Forelimb muscle (tissue), 1 donor: ENCODE data around the gene POLR2B. TPM values are rescaled to one million over a fixed set of nuclear protein-coding genes. Genes with fewer than 3 reads are reported as not detected.
"Not testable (repeated sequence)": the region's sequence is repeated elsewhere in the genome, so short reads cannot be mapped to it uniquely, and the experiment has no call there.

Experiments
- DNase-seq: peaks from one replicate; pipeline ENCODE4 v3.0.0-alpha.2; 2013; ENCODE audit warnings: low read depth
- polyA plus RNA-seq: library from polyadenylated mRNA; unstranded; fragments of 120-200 nt; gene quantifications from one replicate; pipeline ENCODE4 v1.2.1, GENCODE V29; 2013; ENCODE audit not compliant: insufficient read length

Gene POLR2B
- polyA plus RNA-seq, 1 donor = 74.0 TPM

DNA sequence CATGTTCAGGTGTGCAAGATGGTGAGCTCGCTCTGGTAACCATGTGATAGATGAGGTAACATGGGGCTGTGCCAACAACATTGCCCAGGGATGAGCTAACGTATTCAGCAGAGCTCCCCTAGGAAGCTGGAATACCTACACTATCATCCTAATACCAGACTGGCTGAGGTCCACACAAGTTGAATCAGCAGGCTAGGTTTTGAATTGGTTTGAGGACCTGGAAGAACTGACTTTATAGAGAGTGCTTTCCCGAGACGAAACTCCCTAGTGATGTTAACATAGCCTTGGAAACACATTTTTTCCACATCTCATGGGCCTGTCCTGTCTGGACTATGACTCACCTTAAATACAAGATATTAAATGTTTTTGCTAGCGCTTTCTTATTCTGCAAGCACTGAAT is 74.8 kb downstream of the POLR2B start:
- no peak for DNase-seq

DNA sequence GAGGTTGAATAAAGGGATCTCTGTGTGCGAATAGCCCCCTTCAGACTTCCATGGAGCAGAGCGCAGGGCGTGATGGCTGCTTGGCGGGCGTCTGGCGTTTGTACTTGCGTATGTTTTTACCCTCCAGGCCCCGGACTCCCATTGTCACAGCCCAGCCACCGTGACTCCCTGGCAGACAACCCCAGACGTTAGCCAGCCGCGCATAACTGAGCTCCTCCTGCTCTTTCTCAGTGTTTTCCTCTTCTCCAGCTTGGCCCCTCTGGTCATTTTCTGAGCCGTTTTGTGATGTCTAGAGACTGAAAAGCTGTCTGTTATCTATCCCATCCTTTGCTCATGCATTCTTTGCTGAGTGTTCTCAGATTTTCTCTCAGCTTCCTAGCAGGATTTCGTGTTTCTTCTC is 77.2 kb downstream of the POLR2B start:
- DNase-seq = no peak

GRCh38 chr4:57059890-57060716 is 81.4 kb downstream of the POLR2B start:
- no peak for DNase-seq

- DNase-seq = not testable (repeated sequence)
Measured at GRCh38 chr4:57060717-57061067, 82.0 kb downstream of the POLR2B start.

- no peak for DNase-seq
Measured at GRCh38 chr4:57061395-57061794, 82.7 kb downstream of the POLR2B start.

- no peak for DNase-seq
Measured at GRCh38 chr4:57063518-57063917, 84.8 kb downstream of the POLR2B start.

- no peak for DNase-seq
Measured at GRCh38 chr4:57064120-57064519, 85.4 kb downstream of the POLR2B start.

DNA sequence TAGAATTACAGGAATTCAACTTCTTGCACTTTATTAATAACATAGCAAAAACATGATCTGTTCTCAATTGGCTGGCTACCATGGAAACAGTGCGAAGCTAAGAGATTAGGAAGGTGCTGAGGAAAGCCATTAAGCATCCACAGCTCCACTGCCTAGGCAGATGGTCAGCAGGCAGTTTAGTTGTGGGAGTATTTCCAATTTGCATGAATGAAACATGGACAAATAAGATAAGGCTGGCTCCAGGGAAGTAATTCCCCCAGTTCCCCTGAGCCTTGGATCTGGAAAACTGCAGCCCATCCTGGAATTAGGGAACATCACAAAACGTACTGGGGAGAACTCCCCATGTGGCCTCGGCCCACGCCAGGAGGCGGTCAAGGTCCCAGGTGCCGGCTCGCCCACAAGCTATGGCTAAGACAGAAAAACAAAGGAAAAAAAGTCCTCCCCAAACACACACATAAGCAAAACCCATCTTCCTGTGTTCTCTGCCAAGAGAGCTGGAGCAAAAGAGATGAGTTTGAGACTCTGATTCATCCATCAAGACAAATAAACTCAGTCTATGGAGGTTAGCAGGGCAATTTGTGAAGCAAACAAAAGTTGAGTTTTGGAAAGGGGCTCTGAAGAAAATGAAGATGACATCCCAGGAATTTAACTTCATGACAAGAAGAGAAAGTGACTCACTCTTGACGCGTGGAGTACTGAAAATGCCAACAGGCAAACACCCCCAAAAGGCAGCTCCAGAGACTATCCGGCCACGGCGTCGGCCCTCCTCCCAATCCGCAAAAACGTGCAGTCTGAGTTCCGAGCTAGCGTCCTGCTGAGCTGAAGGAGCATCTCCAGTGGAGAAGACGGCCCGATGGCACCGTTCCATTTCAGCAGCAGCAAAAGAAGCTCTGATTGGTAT is 86.4 kb downstream of the POLR2B start:
- no peak for DNase-seq

GRCh38 chr4:57065730-57066482 is 87.2 kb downstream of the POLR2B start:
- no peak for DNase-seq

DNA sequence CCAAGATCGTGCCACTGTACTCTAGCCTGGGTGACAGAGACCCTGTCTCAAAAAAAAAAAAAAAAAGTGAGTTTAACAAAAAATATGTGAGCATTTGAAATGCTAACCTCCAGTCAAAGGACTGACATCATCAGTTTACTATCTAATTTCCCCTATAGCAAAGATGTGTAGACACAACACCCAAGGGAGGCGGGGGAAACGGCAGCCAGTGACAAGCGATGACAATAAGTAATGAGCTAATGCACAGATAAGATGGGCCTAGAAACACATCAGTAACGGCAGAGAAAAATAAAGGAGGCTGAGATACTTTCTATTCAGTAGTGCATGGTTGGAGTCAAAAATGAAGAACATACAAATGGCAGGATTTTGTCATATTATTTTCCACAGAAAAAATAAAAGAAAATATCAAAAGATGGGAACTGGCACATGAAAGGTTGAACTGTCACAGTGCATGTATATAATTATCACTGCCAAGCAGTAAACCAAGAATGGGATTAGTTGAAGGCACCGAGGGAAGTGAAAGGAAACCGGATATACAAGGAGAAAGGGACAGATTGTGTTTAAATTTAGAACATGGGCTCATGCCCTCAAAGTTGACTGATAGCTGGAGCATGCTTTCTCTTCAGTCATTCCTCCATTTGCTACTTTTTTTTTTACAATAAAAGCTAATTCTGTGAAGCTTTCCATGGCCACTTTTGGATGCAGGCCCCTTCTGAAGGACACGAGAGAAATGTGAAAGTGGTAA is 89.7 kb downstream of the POLR2B start:
- DNase-seq = no peak

DNA sequence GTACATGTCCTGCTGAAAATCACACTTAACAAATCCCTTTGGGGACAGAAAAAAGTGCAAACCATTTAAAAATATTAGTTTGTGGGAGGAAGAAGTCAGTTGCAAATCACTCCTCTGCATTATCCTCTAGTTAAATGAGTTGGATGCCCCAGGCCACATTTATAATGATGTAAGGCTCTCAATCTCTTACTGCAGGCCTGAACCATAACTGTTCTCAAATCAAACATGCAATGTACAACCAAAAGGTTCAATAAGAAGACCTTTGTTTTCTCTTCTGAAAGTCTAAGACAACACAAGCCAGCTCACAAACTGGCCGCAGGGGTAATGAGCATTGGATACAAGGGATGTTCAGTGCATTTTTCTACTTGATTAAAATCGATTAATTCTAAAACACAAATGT is 91.8 kb downstream of the POLR2B start:
- DNase-seq = no peak

GRCh38 chr4:57071326-57071725 is 92.6 kb downstream of the POLR2B start:
- no peak for DNase-seq

DNA sequence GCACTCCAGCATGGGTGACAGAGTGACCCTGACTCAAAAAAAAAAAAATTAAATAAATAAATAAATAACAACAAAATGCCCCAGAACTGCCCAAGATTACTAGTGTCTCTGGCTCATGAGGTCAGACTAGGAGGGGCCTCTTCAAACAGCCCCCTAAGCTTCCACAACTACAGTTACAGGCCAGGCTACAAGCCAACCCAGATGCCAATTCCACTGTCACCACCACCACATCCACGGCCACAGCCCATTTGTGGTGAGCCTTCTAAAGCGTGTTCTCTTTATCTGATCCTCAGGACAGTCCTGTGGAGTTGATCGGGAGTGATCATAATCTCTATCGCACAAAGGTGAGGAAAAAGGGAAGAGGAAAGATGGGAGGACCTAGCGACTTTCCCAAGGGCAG is 94.9 kb downstream of the POLR2B start:
- no peak for DNase-seq

DNA sequence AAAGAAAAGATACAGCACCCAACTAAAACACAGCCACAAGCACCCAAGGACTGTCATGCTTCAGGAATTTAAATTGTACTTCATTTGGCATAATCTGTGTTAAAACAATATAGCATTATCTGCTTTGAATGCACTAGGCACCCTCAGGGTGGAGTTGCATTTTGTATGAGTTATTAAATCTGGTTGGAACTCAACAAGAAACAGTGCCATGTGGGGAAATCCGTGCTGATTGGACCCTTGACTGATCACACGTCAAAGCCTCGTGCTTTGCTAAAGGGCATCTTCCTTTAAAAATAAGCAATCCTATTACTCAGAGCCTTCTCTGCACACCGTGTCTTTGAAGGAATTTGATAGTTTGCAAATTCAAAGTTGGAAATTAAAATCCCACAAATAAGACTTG is 96.0 kb downstream of the POLR2B start:
- DNase-seq = no peak

DNA sequence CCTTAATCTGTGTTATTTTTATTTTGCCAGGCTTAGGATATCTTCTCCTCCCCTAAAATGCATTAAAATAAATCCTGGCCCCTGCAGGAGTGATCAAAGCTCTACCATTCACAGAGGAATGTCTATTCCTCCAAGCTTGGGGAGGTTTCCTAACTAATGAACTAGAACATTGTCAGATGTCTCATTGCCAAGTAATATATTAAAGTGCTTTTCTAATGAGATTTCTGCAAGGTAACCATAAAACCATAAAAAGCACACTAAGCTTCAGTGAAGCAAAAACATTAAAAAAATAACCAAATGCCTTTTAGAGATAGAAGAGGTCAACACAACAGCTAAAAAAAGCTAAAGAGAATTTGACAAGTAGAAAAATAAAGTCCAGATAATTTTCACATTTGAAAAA is 96.7 kb downstream of the POLR2B start:
- DNase-seq = no peak

DNA sequence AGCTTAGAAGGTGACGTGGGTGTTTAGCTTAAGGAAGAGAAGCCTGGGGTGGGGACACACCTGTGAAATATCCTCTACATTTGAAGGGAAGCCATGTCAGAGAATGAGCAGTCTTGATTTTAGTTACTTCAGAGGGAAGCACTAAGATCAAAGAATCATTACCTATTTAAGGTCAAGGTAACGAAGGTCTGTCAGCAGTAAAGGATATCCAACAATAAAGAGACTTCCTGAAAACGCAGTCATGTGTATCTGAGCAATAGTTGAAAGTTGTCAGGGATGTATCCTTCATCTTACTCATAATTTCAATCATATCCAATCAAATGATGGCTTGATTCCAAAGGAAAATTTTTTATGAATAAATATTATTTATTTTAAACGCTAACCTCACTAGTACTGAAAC is 98.0 kb downstream of the POLR2B start:
- no peak for DNase-seq

DNA sequence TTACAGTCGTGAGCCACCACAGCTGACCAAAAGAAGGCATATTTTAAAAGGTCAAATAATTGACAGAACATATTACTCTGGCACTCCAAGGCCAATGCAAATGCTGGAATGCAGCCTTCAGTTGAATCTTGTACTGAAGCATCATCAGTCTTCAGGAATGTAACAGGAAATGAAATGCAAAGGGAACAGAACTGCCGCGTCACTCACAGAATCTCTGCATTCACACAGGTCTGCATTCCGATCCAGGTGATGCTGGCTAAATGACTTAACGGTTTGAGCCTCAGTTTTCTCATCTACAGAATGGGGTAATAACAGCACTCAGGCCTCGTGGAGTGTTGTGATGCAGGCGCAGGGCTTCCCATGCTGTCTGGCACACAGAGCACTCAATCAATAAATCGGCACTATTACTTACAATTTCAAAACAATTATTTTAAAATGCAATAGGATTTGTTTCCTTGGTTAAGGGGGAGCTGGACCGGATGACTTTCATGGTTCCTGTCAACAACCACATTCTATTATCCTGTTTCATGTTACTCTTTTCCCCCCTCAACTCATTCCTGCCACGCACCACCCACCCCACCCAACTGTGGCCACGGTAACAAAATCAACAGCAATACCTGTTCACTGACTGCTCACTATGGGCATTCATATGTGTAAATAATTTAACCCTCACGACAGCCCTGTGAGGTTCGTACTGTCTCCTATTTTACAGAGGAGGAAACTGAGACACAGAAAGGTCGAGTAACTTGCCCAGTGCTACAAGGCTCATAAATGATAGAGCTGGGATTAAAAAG is 99.1 kb downstream of the POLR2B start:
- no peak for DNase-seq

DNA sequence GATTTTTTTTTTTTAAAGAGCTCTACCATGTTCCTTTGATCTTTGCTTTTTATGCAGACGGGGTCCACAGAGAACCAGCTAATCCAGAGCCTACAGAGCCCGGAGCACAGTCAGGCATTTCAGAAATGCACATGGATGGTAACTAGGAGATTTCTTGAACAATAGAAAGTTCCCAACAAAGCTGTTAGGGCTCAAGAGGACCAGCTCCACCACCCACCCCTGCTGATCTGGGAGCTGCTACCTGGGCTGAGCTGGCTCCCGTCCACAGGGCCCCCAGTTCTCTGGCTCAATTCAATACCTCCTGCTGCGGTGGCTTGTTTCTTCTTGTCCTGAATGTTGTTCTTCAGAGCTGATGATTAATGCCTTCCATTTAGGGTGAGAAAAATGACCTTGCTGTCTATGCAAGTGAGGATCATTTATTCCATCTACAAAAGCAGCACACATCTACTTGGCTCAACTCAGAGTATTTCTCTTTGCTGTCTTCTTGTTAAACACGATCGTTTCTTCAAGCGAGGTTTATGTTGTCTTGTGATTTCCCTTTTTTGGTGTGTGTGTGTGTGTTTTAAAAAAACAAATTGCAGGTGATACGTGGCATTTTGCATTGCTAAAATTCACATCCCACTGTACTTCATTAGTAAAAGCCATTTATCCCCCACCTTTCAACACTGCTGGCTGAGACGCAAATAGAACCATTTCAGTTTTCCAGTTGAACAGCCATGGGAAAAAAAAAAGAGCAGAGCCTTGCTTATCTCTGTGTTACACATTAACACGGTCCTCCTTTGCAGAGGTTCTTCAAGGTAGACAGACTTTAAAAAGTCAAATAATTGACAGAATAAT is 100.2 kb downstream of the POLR2B start:
- no peak for DNase-seq
